NCI-H1694 (cell line): ENCODE measurements around the gene ZNF326.
"Not testable (repeated sequence)": the region's sequence is repeated elsewhere in the genome, so short reads cannot be mapped to it uniquely, and the experiment has no call there.

Experiments
- DNase-seq: peaks from one replicate; lab custom pipeline; 2025; lab: John Stamatoyannopoulos, UW

ZNF326 gene

GRCh38 chr1:89971600-89971999 is 23.3 kb upstream of the ZNF326 start:
- no peak for DNase-seq

DNA sequence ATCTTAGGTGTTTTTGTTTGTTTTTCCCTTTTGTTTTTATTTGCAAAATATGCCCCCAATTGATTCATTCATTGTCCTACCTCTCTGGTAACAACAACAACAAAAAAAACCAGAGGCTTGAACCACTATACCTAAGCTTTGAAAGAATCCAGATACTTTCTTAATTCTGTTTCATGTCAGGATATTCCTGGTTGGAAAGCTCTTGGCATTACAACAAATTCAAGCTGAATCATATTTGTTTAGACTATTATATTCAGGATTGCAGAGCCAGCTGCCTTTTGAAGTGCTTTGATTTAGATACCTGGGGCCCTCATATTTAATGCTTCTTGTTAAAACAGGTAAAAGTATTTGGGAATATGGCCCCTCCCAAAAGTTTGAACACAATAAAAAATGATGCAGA is 22.9 kb upstream of the ZNF326 start:
- no peak for DNase-seq

- DNase-seq = no peak
These were observed 21.3 kb upstream of the ZNF326 start for GRCh38 chr1:89973471-89974127.

GRCh38 chr1:89974256-89974655 is 20.7 kb upstream of the ZNF326 start:
- no peak for DNase-seq

- DNase-seq = no peak
These were observed 20.0 kb upstream of the ZNF326 start for GRCh38 chr1:89974696-89975470.

- DNase-seq = no peak
These were observed 19.3 kb upstream of the ZNF326 start for GRCh38 chr1:89975540-89976125.

- no peak for DNase-seq
These were observed 16.2 kb upstream of the ZNF326 start for GRCh38 chr1:89978755-89979154.

- DNase-seq = no peak
These were observed 14.3 kb upstream of the ZNF326 start for GRCh38 chr1:89980605-89981004.

GRCh38 chr1:89982846-89983245 is 12.1 kb upstream of the ZNF326 start:
- DNase-seq = not testable (repeated sequence)

GRCh38 chr1:89984564-89985116 is 10.3 kb upstream of the ZNF326 start:
- not testable (repeated sequence) for DNase-seq

- DNase-seq = peak; percentile 49
These were observed 8.9 kb upstream of the ZNF326 start for GRCh38 chr1:89986020-89986419.

- peak; percentile 86 for DNase-seq
These were observed 7.6 kb upstream of the ZNF326 start for GRCh38 chr1:89987159-89987819.

- DNase-seq = no peak
These were observed 5.8 kb upstream of the ZNF326 start for GRCh38 chr1:89989099-89989498.

DNA sequence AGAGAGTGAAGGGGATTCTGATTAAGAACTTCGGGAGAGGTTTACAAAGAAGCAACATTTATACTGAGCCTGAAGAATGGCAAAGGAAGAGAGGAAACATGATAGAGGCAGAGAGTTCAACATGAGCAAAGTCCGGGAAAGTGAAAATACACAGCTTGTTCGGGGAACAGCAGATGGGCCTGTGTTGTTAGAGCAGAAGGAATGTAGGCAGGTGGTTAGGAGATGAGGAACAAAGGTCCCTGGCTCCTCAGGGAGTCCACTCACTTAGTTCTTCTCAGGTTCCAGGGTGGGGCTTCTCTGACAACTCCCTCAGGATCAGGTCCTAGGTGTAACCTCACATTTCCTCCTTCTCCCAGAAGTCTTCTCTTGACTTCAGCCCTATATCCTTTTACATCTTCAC is 5.1 kb upstream of the ZNF326 start:
- peak; percentile 89 for DNase-seq

- DNase-seq = no peak
These were observed 3.7 kb upstream of the ZNF326 start for GRCh38 chr1:89990976-89991831.

- no peak for DNase-seq
These were observed 1.4 kb upstream of the ZNF326 start for GRCh38 chr1:89993541-89993940.

GRCh38 chr1:89994231-89994804 is 592 bp upstream of the ZNF326 start:
- DNase-seq = no peak

DNA sequence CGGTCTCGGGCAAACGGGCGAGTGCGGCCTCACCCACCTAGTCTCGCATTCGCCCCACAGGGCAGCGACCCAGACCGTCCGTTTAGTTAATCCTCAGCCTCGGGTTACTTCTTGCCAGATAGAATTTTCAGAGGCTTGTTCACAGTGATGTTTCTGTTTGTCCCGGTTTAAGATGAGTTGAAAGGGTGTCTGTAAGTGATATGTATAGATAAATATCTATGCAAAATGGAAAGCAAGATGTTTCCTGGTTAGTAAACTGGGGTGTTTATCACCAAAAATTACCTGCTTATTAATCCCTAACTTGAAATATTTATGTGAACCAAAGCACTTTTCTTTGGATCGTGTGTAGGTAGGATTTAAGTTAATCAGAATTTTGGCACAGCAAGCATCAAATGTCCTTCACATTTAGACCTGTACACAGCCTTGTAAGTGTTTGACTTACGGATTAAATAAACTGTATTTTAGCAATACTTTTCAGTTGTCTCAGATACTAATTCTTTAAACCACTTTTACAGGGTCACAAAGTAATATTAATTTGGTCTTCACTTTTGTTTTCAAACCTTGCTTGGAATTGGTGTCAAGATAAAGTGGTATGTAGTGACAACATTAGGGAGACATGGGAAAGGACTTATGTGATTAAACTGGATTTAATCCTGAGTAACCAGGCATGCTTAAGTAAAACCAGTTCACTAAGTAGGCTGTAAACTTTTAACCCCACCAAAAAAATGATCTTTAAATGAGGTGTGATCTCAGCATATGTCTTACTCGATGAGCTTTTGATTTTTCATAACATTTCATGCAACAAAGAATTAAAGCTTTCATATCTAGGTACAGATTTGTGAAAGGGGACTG is 914 bp downstream of the ZNF326 start:
- no peak for DNase-seq

GRCh38 chr1:89996450-89997110 is 1.7 kb downstream of the ZNF326 start:
- DNase-seq = no peak

DNA sequence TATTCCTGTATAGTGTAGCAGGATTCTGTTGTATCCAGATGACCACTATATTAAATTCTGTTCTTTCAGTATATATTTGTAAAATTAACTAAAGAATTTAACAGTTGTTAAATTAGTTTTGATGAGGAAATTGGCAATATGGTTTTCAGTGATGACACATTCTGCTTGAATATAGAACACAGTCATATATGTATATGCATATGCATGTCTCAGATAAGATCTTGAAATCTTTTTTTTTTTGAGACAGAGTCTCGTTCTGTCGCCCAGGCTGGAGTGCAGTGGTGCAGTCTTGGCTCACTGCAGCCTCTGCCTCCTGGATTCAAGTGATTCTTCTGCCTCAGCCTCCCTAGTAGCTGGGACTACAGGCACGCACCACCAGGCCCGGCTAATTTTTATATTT is 2.2 kb downstream of the ZNF326 start:
- DNase-seq = not testable (repeated sequence)
